SK-N-SH (cell line): ENCODE results near the gene HSP90AA1. TPM values are rescaled to one million over a fixed set of nuclear protein-coding genes. Genes with fewer than 3 reads are reported as not detected.

Experiments
- CTCF ChIA-PET: fragments of 300-600, 350-600 bp; formaldehyde crosslinking; extraction: SDS; loops from one replicate; lab custom pipeline; 2021; lab: Yijun Ruan, JAX
- POLR2A ChIA-PET: fragments of 350-600 bp; sonication (Branson Sonifier 250); formaldehyde crosslinking; extraction: SDS; loops from one replicate; lab custom pipeline; 2020; ENCODE audit warnings: antibody characterized with exemption, inconsistent platforms; lab: Yijun Ruan, JAX
- DNase-seq: peaks from one replicate; pipeline ENCODE4 v3.0.0; 2012
- H2AFZ ChIP-seq: fragments of 200-600 bp; sonication (generic); 2 replicates; pipeline ENCODE4 v1.8.1; 2016; ENCODE audit warnings: antibody characterized with exemption, mild to moderate bottlenecking, low read depth
- H3F3A ChIP-seq: fragments of 200-600 bp; sonication (generic); replicated peaks from 2 replicates; pipeline ENCODE3; 2016; ENCODE audit warnings: antibody characterized with exemption, mild to moderate bottlenecking; ENCODE audit not compliant: insufficient read depth
- H3K27ac ChIP-seq, 2 experiments: fragments of 200-500 bp in 1 of 2; fragments of 200-600 bp in 1 of 2; sonication (Bioruptor generic) in 1 of 2; sonication (generic), shearing (Covaris generic) in 1 of 2; 2 replicates each; pipeline versions ENCODE4 v1.5.1 to v1.6.1; 2014 to 2016; ENCODE audit warnings: low read depth in 2 of 2, inconsistent platforms in 1 of 2, low read length in 1 of 2, mild to moderate bottlenecking in 1 of 2, mixed read lengths in 1 of 2
- H3K27me3 ChIP-seq: fragments of 200-600 bp; sonication (generic), shearing (Covaris generic); 2 replicates; pipeline ENCODE4 v1.6.1; 2016; ENCODE audit warnings: mixed run types; ENCODE audit not compliant: insufficient read depth
- H3K36me3 ChIP-seq, 2 experiments: fragments of 200-500 bp in 1 of 2; fragments of 200-600 bp in 1 of 2; sonication (Bioruptor generic) in 1 of 2; sonication (generic) in 1 of 2; replicated peaks in 1 of 2; 2 replicates each; pipeline versions ENCODE3 to v1.5.1; 2014 to 2016; ENCODE audit warnings: low read length in 1 of 2, mild to moderate bottlenecking in 1 of 2; ENCODE audit not compliant: insufficient read depth in 2 of 2, control insufficient read depth in 1 of 2
- H3K4me1 ChIP-seq, 2 experiments: fragments of 200-500 bp in 1 of 2; fragments of 200-600 bp in 1 of 2; sonication (Bioruptor generic) in 1 of 2; sonication (generic), shearing (Covaris generic) in 1 of 2; 2 replicates each; pipeline versions ENCODE4 v1.5.1 to v1.6.1; 2014 to 2016; ENCODE audit warnings: low read depth in 1 of 2, low read length in 1 of 2, mixed run types in 1 of 2; ENCODE audit not compliant: insufficient read depth in 2 of 2, control insufficient read depth in 1 of 2
- H3K4me2 ChIP-seq: fragments of 200-600 bp; sonication (generic), shearing (Covaris generic); 2 replicates; pipeline ENCODE4 v1.6.1; 2017; ENCODE audit warnings: mixed run types
- H3K4me3 ChIP-seq, 2 experiments: fragments of 200-500 bp in 1 of 2; fragments of 200-600 bp in 1 of 2; sonication (Bioruptor generic) in 1 of 2; sonication (generic), shearing (Covaris generic) in 1 of 2; 2 replicates each; pipeline versions ENCODE4 v1.5.1 to v1.8.1; 2014 to 2016; ENCODE audit warnings: low read depth in 2 of 2, inconsistent platforms in 1 of 2, low read length in 1 of 2, mild to moderate bottlenecking in 1 of 2, mixed read lengths in 1 of 2, moderate library complexity in 1 of 2
- H3K79me2 ChIP-seq: fragments of 200-600 bp; sonication (generic); 2 replicates; pipeline ENCODE4 v1.8.1; 2017; ENCODE audit warnings: mild to moderate bottlenecking; ENCODE audit not compliant: insufficient read depth
- H3K9ac ChIP-seq: fragments of 200-600 bp; sonication (generic); 2 replicates; pipeline ENCODE4 v1.6.1; 2017; ENCODE audit warnings: mixed run types
- H3K9me2 ChIP-seq: fragments of 200-600 bp; sonication (generic); 2 replicates; pipeline ENCODE4 v1.6.1; 2017; ENCODE audit warnings: mixed run types
- H3K9me3 ChIP-seq: fragments of 200-600 bp; sonication (generic); 2 replicates; pipeline ENCODE4 v1.6.1; 2017; ENCODE audit warnings: mixed run types, mild to moderate bottlenecking, moderate library complexity
- H4K20me1 ChIP-seq: fragments of 200-600 bp; sonication (generic); 2 replicates; pipeline ENCODE4 v1.6.1; 2017; ENCODE audit warnings: mild to moderate bottlenecking, mixed run types; ENCODE audit not compliant: insufficient read depth
- CHD2 ChIP-seq: fragments of 150-350 bp; IDR thresholded peaks from 2 replicates; pipeline ENCODE4 v1.6.1; 2018; ENCODE audit warnings: low read length; ENCODE audit not compliant: partially characterized antibody
- ELF1 ChIP-seq: IDR thresholded peaks from 2 replicates; pipeline ENCODE4 v1.4.0; 2012
- EP300 ChIP-seq, 2 experiments: IDR thresholded peaks; 2 replicates each; pipeline versions ENCODE4 v1.4.0 to v1.6.1; 2012; ENCODE audit warnings: borderline replicate concordance in 1 of 2, low read depth in 1 of 2, low read length in 1 of 2
- FOSL2 ChIP-seq: IDR thresholded peaks from 2 replicates; pipeline ENCODE4 v1.4.0; 2012; ENCODE audit warnings: low read depth, mild to moderate bottlenecking, moderate library complexity, borderline replicate concordance
- FOXJ3 ChIP-seq: sonication (generic); formaldehyde crosslinking; IDR thresholded peaks from 2 replicates; pipeline ENCODE4 v1.5.1; 2020; ENCODE audit warnings: mild to moderate bottlenecking, missing genetic modification reagents
- FOXM1 ChIP-seq: IDR thresholded peaks from 2 replicates; pipeline ENCODE4 v1.4.0; 2012; ENCODE audit warnings: low read depth, mild to moderate bottlenecking
- GABPA ChIP-seq: IDR thresholded peaks from 2 replicates; pipeline ENCODE4 v1.4.0; 2012; ENCODE audit warnings: low read depth, mild to moderate bottlenecking
- GATA2 ChIP-seq: sonication (generic); formaldehyde crosslinking; IDR thresholded peaks from 2 replicates; pipeline ENCODE4 v1.5.0; 2020; ENCODE audit warnings: mild to moderate bottlenecking, missing genetic modification reagents
- IRF3 ChIP-seq: fragments of 150-350 bp; IDR thresholded peaks from 2 replicates; pipeline ENCODE4 v1.6.1; 2016; ENCODE audit warnings: mild to moderate bottlenecking, low read depth, low read length
- JUND ChIP-seq: IDR thresholded peaks from 2 replicates; pipeline ENCODE4 v1.4.0; 2012
- MXI1 ChIP-seq: IDR thresholded peaks from 2 replicates; pipeline ENCODE4 v1.6.1; 2012; ENCODE audit warnings: mild to moderate bottlenecking, low read depth, low read length, improper control_type of control experiment
- PBX3 ChIP-seq: IDR thresholded peaks from 2 replicates; pipeline ENCODE4; 2012
- POLR2AphosphoS5 ChIP-seq: IDR thresholded peaks from 2 replicates; pipeline ENCODE4 v1.6.1; 2012; ENCODE audit warnings: low read depth, low read length
- RAD21 ChIP-seq: IDR thresholded peaks from 2 replicates; pipeline ENCODE4 v1.6.1; 2012; ENCODE audit warnings: mild to moderate bottlenecking, low read length
- REST ChIP-seq: IDR thresholded peaks from 2 replicates; pipeline ENCODE4 v1.6.1; 2012; ENCODE audit warnings: mild to moderate bottlenecking, low read depth, low read length, moderate library complexity
- RFX5 ChIP-seq: IDR thresholded peaks from 2 replicates; pipeline ENCODE4 v1.6.1; 2012; ENCODE audit warnings: mild to moderate bottlenecking, improper control_type of control experiment, low read length
- RXRA ChIP-seq: IDR thresholded peaks from 2 replicates; pipeline ENCODE4 v1.4.0; 2012; ENCODE audit warnings: low read depth, mild to moderate bottlenecking, borderline replicate concordance
- SIN3A ChIP-seq: IDR thresholded peaks from 2 replicates; pipeline ENCODE4 v1.6.1; 2012; ENCODE audit warnings: low read depth, mild to moderate bottlenecking, low read length, moderate library complexity, borderline replicate concordance
- SMC3 ChIP-seq: IDR thresholded peaks from 2 replicates; pipeline ENCODE4 v1.6.1; 2012; ENCODE audit warnings: low read depth, low read length, improper control_type of control experiment
- TAF1 ChIP-seq: IDR thresholded peaks from 2 replicates; pipeline ENCODE4 v1.6.1; 2012; ENCODE audit warnings: low read depth, mild to moderate bottlenecking, low read length, moderate library complexity, borderline replicate concordance
- TEAD4 ChIP-seq: IDR thresholded peaks from 2 replicates; pipeline ENCODE4 v1.4.0; 2012; ENCODE audit warnings: mild to moderate bottlenecking, borderline replicate concordance; ENCODE audit not compliant: insufficient read depth
- USF2 ChIP-seq: fragments of 150-350 bp; IDR thresholded peaks from 2 replicates; pipeline ENCODE4 v1.6.1; 2017; ENCODE audit warnings: antibody characterized with exemption, low read length, low read depth, borderline replicate concordance
- YY1 ChIP-seq: IDR thresholded peaks from 2 replicates; pipeline ENCODE4 v1.4.0; 2012; ENCODE audit warnings: low read depth, mild to moderate bottlenecking
- ZBTB33 ChIP-seq: IDR thresholded peaks from 2 replicates; pipeline ENCODE4 v1.4.0; 2012; ENCODE audit warnings: low read depth, borderline replicate concordance
- WGBS: methylation state at CpG from one replicate; pipeline ENCODE4 v1.1.6; 2017; ENCODE audit warnings: low lambda C conversion rate; 5-methylcytosine and 5-hydroxymethylcytosine counted together
- polyA plus RNA-seq, 3 experiments: library from polyadenylated mRNA; depleted of rRNA; stranded (reverse); fragments of >200 nt; gene quantifications; 2 replicates each; pipeline ENCODE4 v1.2.3, GENCODE V29; 2012

The HSP90AA1 gene
- polyA plus RNA-seq, 1 of the 3 experiments (the other 2 are of a cell fraction), result 269 TPM

- TF ChIP-seq RFX5, result no peak
- TF ChIP-seq ELF1, result peak; percentile 29; the same call in 1 of the 2 replicates
- TF ChIP-seq CHD2, result no peak
- peak; percentile 82 for TF ChIP-seq PBX3
- TF ChIP-seq FOXJ3, result no peak
- TF ChIP-seq SMC3, result no peak
- TF ChIP-seq JUND, result peak; percentile 69
- TF ChIP-seq IRF3, result no peak
- TF ChIP-seq REST, result no peak
- TF ChIP-seq GATA2, result no peak
- 0 out of 2 replicates have a peak, but pooled peaks have one; percentile 23 for TF ChIP-seq GABPA
- no peak for TF ChIP-seq SIN3A
- TF ChIP-seq FOXM1, result no peak
These were observed 15.4 kb downstream of the HSP90AA1 start (continued) for GRCh38 chr14:102071283-102071998.

GRCh38 chr14:102066041-102066451, 20.8 kb downstream of the HSP90AA1 start:
- CTCF ChIA-PET, result interaction anchor here (0.6 to 5.2 kb wide), 3 partner anchors 31 to 359 kb away, joined by 3 to 48 read pairs (median 4); no protein-coding TSS in a partner anchor
- no peaks in the 10 kb centered on the region for H3K9me2 ChIP-seq
- no peak overlapping the region for H3K27ac ChIP-seq
- no peaks in the 10 kb centered on the region for H3K4me1 ChIP-seq
- POLR2A ChIA-PET, result no interaction called here
- no peak for TF ChIP-seq FOSL2
- no peak for TF ChIP-seq MXI1
- no peak for TF ChIP-seq USF2
- no peak for TF ChIP-seq GATA2
- TF ChIP-seq YY1, result no peak
- TF ChIP-seq RAD21, result no peak
- TF ChIP-seq TAF1, result no peak
- TF ChIP-seq RFX5, result no peak
- no peak for TF ChIP-seq POLR2AphosphoS5
- TF ChIP-seq ELF1, result no peak
- no peak for TF ChIP-seq ZBTB33
- TF ChIP-seq RXRA, result no peak
- no peak for TF ChIP-seq TEAD4
- no peak for TF ChIP-seq EP300 (IDR thresholded peaks at IDR 0.05; ENCODE audit: borderline replicate concordance in 1 of 2, low read depth in 1 of 2, low read length in 1 of 2)
- TF ChIP-seq CHD2, result no peak
- no peak for TF ChIP-seq JUND
- 78% methylated on average over 4 of the region's 12 CpGs for WGBS
- DNase-seq, result peak; percentile 14
- H3K9me3 ChIP-seq, result no peaks in the 10 kb centered on the region
- H2AFZ ChIP-seq, result no peak overlapping the region
- no peak overlapping the region for H3K4me3 ChIP-seq
- H3K79me2 ChIP-seq, result no peaks in the 10 kb centered on the region
- no peak overlapping the region for H3K9ac ChIP-seq
- no peaks in the 10 kb centered on the region for H4K20me1 ChIP-seq
- no peaks in the 10 kb centered on the region for H3K27me3 ChIP-seq
- H3K4me2 ChIP-seq, result no peak overlapping the region
- H3F3A ChIP-seq, result peaks cover 10% of the 10 kb centered on the region
- H3K36me3 ChIP-seq, result no peaks in the 10 kb centered on the region
